AG04450 (cell line): ENCODE measurements around the gene GAS7. TPM values are rescaled to one million over a fixed set of nuclear protein-coding genes. Genes with fewer than 3 reads are reported as not detected.
A peak's percentile ranks its signal among the peaks of the same experiment; 100 is the strongest.

ENCODE experiments used
- CTCF ChIA-PET: fragments of 300-600, 350-600 bp; formaldehyde crosslinking; extraction: SDS; loops from one replicate; lab custom pipeline; 2022; ENCODE audit warnings: antibody characterized with exemption, inconsistent platforms; lab: Charles Lee
- POLR2A ChIA-PET: fragments of 350-600 bp; formaldehyde crosslinking; extraction: SDS; loops from one replicate; lab custom pipeline; 2021; ENCODE audit warnings: antibody characterized with exemption, inconsistent platforms; lab: Yijun Ruan, JAX
- DNase-seq: peaks from one replicate; pipeline ENCODE4 v3.0.0-alpha.2; 2011; ENCODE audit warnings: low read depth, low spot score
- H3K27ac ChIP-seq: one replicate; pipeline ENCODE4 v1.5.1; 2012; ENCODE audit warnings: low read depth, low read length, control low read depth
- H3K27me3 ChIP-seq: one replicate; pipeline ENCODE4 v1.6.0; 2012; ENCODE audit warnings: low read length; ENCODE audit not compliant: control insufficient read depth, insufficient read depth
- H3K4me3 ChIP-seq: 2 replicates; pipeline ENCODE4 v1.5.1; 2011; ENCODE audit warnings: mild to moderate bottlenecking, low read depth, low read length, control low read depth
- H3K9me3 ChIP-seq: 2 replicates; pipeline ENCODE4 v1.5.1; 2012; ENCODE audit warnings: low read length; ENCODE audit not compliant: control insufficient read depth, insufficient read depth
- CTCF ChIP-seq: IDR thresholded peaks from 2 replicates; pipeline ENCODE4 v1.5.1; 2011; ENCODE audit warnings: low read depth, low read length, control low read depth, inconsistent platforms
- polyA plus RNA-seq: library from polyadenylated mRNA; depleted of rRNA; stranded (reverse); fragments of >200 nt; gene quantifications from 2 replicates; pipeline ENCODE4 v1.2.3, GENCODE V29; 2011

GAS7 gene
- polyA plus RNA-seq, 1 experiment: 5.6 TPM

DNA sequence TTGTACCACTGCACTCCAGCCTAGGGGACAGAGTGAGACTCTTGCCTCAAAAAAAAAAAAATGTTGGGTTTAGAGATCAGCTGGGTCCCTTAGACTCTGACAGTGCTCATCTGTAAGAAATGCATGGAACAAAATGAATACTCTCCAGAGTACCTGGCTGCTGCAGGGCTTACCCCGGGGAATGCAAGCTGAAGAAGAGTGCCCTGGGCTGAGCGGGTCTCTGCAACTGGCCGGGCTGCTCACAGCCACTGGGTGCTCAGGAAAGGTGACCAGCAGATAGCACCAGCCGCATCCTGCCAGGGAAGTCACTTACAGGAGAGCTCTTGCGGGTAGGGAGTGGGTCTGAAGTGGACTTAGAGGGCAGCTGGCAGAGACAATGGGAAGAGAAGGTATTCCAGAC is 82.1 kb downstream of the GAS7 start:
- Histone ChIP-seq H3K27ac (no peak overlapping the region), H3K9me3 (peaks cover 17% of the 10 kb centered on the region), H3K27me3 (no peaks in the 10 kb centered on the region), H3K4me3 (no peak overlapping the region)
- no peak for TF ChIP-seq CTCF
- no peak for DNase-seq
- CTCF ChIA-PET: interaction anchor here (1.1 kb wide), 1 partner anchor 502 kb away, joined by 3 read pairs; no protein-coding TSS in a partner anchor
- POLR2A ChIA-PET: interaction anchor here (2.0 to 2.4 kb wide), 2 partner anchors 9 to 11 kb away, joined by 8 to 19 read pairs; no protein-coding TSS in a partner anchor

DNA sequence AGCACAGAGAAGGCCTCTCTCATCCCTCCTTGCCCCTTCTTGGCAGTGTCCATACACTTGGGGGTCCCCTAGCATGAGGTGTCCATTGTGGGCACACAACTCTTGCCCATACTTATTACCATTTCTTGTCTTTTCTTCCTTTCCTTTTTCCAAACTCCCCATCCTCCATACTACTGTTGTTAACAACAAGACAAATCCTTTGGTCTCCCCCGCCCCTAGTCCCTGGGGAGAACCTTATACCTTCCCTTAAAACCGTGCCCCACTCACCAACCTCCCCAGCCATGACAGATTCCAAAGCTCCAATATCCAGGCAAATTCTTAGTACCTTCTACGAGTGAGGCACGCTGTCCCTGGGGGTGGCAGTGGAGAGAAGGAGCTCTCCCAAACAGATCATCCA is 82.9 kb downstream of the GAS7 start:
- H3K4me3 ChIP-seq: no peak overlapping the region
- TF ChIP-seq CTCF: no peak
- H3K27me3 ChIP-seq: no peaks in the 10 kb centered on the region
- H3K9me3 ChIP-seq: peaks cover 13% of the 10 kb centered on the region
- POLR2A ChIA-PET: interaction anchor here (2.0 to 2.4 kb wide), 2 partner anchors 10 to 12 kb away, joined by 8 to 19 read pairs; no protein-coding TSS in a partner anchor
- DNase-seq: no peak
- CTCF ChIA-PET: interaction anchor here (1.1 kb wide), 1 partner anchor 502 kb away, joined by 3 read pairs; no protein-coding TSS in a partner anchor
- H3K27ac ChIP-seq: peak overlapping the region; percentile 95

DNA sequence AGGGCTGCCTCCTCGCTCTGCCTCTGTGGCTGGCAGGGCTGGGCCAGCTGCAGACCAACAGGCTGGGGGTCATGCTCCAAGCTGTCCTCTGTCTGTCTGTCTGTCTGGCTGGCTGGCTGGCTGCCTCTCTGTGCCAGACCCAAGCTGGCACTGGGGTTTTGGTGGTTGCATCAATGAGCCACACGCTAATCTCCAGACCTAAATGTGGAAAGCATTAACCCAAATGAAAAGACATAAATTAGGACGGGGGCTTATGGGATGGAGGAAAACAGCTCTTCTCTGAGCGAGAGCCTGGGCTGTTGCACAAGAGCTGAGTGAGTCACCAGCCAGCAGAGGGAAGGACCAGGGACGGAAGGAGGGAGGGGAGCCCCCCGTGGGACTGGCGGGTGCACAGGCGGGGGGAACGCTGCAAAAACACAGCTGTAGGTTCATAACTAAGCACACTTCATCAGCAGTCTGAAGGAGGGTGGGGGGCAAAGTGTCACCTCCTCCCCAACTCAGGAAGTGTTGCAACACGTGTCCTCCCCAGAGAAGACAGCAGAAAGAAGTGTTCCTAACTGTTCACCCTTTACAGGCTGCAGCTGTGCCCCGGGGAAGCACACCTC is 83.4 kb downstream of the GAS7 start:
- Histone ChIP-seq H3K27me3 (no peaks in the 10 kb centered on the region), H3K9me3 (peaks cover 13% of the 10 kb centered on the region), H3K4me3 (peak overlapping the region; percentile 33), H3K27ac (peak overlapping the region; percentile 95)
- no peak for TF ChIP-seq CTCF
- DNase-seq: peak; percentile 85
- ChIA-PET POLR2A (interaction anchor here (1.0 to 2.4 kb wide), 3 partner anchors 10 to 12 kb away, joined by 3 to 19 read pairs (median 8); no protein-coding TSS in a partner anchor), CTCF (interaction anchor here (1.1 kb wide), 1 partner anchor 503 kb away, joined by 3 read pairs; no protein-coding TSS in a partner anchor)

GRCh38 chr17:10112962-10113361 is 85.4 kb downstream of the GAS7 start:
- TF ChIP-seq CTCF: no peak
- Histone ChIP-seq H3K4me3 (no peak overlapping the region), H3K9me3 (peaks cover 13% of the 10 kb centered on the region), H3K27ac (no peak overlapping the region), H3K27me3 (peaks cover under 1% of the 10 kb centered on the region)
- no peak for DNase-seq
- CTCF ChIA-PET: no interaction called here
- POLR2A ChIA-PET: no interaction called here

GRCh38 chr17:10111907-10112452 is 86.4 kb downstream of the GAS7 start:
- Histone ChIP-seq H3K27ac (no peak overlapping the region), H3K4me3 (no peak overlapping the region), H3K27me3 (peaks cover 2% of the 10 kb centered on the region), H3K9me3 (peaks cover 13% of the 10 kb centered on the region)
- CTCF ChIA-PET: no interaction called here
- no peak for TF ChIP-seq CTCF
- no peak for DNase-seq
- POLR2A ChIA-PET: no interaction called here
